ENCODE measurements around the gene INO80D. TPM values are rescaled to one million over a fixed set of nuclear protein-coding genes. Genes with fewer than 3 reads are reported as not detected.

INO80D gene
- total and polyA plus RNA-seq, 2 of the 13 experiments (the other 11 are each of a cell fraction or from before 2014, with no cell fraction given): 7.6 to 7.9 TPM

DNA sequence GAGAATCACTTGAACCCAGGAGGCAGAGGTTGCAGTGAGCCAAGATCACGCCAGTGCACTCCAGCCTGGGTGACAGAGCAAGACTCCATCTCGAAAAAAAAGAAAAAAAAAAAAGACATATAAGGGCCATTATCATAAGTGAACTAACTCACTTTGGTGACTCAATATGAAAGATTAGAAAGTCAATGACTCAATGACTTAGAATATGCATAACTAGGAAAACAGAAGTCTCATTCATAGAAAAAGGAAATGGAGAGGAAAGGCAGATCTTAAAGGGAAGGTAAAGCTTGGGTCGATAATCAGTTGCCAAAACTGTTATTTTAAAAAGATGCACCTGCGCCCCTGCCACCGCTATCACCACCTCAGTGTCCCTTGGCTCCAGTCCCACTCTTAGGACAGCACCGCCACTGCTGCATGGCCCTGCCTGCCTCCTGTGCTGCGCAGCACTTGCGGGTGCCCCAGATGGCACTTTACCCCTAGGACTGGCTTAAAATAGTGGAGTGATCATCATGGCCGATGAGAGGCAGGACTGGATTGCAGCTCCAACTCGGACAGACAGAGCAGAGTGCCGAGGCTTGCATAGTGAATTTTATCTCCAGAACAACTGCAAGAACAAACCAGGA lies 54.7 kb downstream of the INO80D start:
- Histone ChIP-seq H3K4me1 (ENCODE audit: insufficient read depth, low read length) (no peaks in the 10 kb centered on the region), H2AFZ (ENCODE audit: low read length) (no peak overlapping the region), H3K27me3 (ENCODE audit: control insufficient read depth in 1 of 2, insufficient read depth in 2 of 2, low read length in 2 of 2) (no peaks in the 10 kb centered on the region), H3K9ac (ENCODE audit: insufficient read depth, low read depth, low read length) (no peak overlapping the region), H3K36me3 (replicated peaks in 1 of 2; ENCODE audit: control insufficient read depth in 1 of 2, insufficient read depth in 2 of 2, low read length in 2 of 2) (peaks cover 13 to 32% of the 10 kb centered on the region in 2 experiments), H4K20me1 (ENCODE audit: insufficient read depth, low read length) (no peaks in the 10 kb centered on the region), H3K79me2 (ENCODE audit: insufficient read depth, low read length) (peaks cover 15% of the 10 kb centered on the region), H3K4me3 (replicated peaks in 1 of 3; ENCODE audit: insufficient read depth in 1 of 3, low read depth in 2 of 3, low read length in 3 of 3) (no peak overlapping the region), H3K4me2 (ENCODE audit: low read depth, low read length) (no peak overlapping the region), H3K27ac (ENCODE audit: extremely low read length, insufficient read depth, low read length) (no peak overlapping the region), H3K9me3 (ENCODE audit: low read length) (no peaks in the 10 kb centered on the region)
- 96% methylated on average over 11 of the region's 11 CpGs for WGBS (ENCODE audit: low lambda C conversion rate)
- ATAC-seq: no peak
- CTCF ChIA-PET (ENCODE audit: low intra/inter-chr PET ratio, low total read pairs): no interaction called here
- no peak for FAIRE-seq
- POLR2A ChIA-PET: no interaction called here
- TF ChIP-seq ZNF468 (CRISPR knock-in tag; IDR thresholded peaks at IDR 0.05): no peak
- TF ChIP-seq ZNF12 (CRISPR knock-in tag; IDR thresholded peaks at IDR 0.05): no peak
- no peak for TF ChIP-seq NKX3-1 (CRISPR knock-in tag; IDR thresholded peaks at IDR 0.05)
- TF ChIP-seq, protein P1, sequence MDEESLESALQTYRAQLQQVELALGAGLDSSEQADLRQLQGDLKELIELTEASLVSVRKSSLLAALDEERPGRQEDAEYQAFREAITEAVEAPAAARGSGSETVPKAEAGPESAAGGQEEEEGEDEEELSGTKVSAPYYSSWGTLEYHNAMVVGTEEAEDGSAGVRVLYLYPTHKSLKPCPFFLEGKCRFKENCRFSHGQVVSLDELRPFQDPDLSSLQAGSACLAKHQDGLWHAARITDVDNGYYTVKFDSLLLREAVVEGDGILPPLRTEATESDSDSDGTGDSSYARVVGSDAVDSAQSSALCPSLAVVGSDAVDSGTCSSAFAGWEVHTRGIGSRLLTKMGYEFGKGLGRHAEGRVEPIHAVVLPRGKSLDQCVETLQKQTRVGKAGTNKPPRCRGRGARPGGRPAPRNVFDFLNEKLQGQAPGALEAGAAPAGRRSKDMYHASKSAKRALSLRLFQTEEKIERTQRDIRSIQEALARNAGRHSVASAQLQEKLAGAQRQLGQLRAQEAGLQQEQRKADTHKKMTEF (CRISPR knock-in tag; IDR thresholded peaks at IDR 0.05): no peak
- TF ChIP-seq SAFB2 (CRISPR knock-in tag; IDR thresholded peaks at IDR 0.05; ENCODE audit: borderline replicate concordance, low read depth): no peak
- no peak for TF ChIP-seq ESRRA (CRISPR knock-in tag; IDR thresholded peaks at IDR 0.05; ENCODE audit: low read depth)
- no peak for TF ChIP-seq ARNT (IDR thresholded peaks at IDR 0.05)
- TF ChIP-seq, protein P2, sequence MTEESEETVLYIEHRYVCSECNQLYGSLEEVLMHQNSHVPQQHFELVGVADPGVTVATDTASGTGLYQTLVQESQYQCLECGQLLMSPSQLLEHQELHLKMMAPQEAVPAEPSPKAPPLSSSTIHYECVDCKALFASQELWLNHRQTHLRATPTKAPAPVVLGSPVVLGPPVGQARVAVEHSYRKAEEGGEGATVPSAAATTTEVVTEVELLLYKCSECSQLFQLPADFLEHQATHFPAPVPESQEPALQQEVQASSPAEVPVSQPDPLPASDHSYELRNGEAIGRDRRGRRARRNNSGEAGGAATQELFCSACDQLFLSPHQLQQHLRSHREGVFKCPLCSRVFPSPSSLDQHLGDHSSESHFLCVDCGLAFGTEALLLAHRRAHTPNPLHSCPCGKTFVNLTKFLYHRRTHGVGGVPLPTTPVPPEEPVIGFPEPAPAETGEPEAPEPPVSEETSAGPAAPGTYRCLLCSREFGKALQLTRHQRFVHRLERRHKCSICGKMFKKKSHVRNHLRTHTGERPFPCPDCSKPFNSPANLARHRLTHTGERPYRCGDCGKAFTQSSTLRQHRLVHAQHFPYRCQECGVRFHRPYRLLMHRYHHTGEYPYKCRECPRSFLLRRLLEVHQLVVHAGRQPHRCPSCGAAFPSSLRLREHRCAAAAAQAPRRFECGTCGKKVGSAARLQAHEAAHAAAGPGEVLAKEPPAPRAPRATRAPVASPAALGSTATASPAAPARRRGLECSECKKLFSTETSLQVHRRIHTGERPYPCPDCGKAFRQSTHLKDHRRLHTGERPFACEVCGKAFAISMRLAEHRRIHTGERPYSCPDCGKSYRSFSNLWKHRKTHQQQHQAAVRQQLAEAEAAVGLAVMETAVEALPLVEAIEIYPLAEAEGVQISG (CRISPR knock-in tag; IDR thresholded peaks at IDR 0.05): no peak
- TF ChIP-seq, protein P3, sequence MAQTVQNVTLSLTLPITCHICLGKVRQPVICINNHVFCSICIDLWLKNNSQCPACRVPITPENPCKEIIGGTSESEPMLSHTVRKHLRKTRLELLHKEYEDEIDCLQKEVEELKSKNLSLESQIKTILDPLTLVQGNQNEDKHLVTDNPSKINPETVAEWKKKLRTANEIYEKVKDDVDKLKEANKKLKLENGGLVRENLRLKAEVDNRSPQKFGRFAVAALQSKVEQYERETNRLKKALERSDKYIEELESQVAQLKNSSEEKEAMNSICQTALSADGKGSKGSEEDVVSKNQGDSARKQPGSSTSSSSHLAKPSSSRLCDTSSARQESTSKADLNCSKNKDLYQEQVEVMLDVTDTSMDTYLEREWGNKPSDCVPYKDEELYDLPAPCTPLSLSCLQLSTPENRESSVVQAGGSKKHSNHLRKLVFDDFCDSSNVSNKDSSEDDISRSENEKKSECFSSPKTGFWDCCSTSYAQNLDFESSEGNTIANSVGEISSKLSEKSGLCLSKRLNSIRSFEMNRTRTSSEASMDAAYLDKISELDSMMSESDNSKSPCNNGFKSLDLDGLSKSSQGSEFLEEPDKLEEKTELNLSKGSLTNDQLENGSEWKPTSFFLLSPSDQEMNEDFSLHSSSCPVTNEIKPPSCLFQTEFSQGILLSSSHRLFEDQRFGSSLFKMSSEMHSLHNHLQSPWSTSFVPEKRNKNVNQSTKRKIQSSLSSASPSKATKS (CRISPR knock-in tag; IDR thresholded peaks at IDR 0.05): no peak
- no peak for TF ChIP-seq SMAD1 (CRISPR knock-in tag; IDR thresholded peaks at IDR 0.05; ENCODE audit: borderline replicate concordance, low read depth)
- intact Hi-C loops (cut with micrococcal nuclease; ENCODE audit: unreplicated experiment): no loop called here
- BruUV-seq (replicated peaks): no TSS peak
- in situ Hi-C loops (cut with HindIII; ENCODE audit: extremely low pct_ligation_motif_present, low pct_unique_long_range_greater_than_20kb): no loop called here
- DNase-seq (ENCODE audit: low spot score): no peak

All from HepG2 (cell line).